ENCODE data around the gene OAS3.

Gene OAS3

GRCh38 chr12:112936927-112937326, 1.3 kb upstream of the OAS3 start:
- peak in 1 of 2 donors; percentile 14 for DNase-seq (ENCODE audit: low read depth in 2 of 2)
- H3K4me3 ChIP-seq (replicated peaks in 1 of 2; ENCODE audit: low read depth in 2 of 2, low read length in 2 of 2) = no peak overlapping the region
- TF ChIP-seq CTCF (IDR thresholded peaks at IDR 0.05; ENCODE audit: low read depth, low read length) = no peak

- TF ChIP-seq CTCF (IDR thresholded peaks at IDR 0.05; ENCODE audit: low read depth, low read length) = no peak
- peak overlapping the region; percentile 51 to 66 for H3K4me3 ChIP-seq (replicated peaks in 1 of 2; ENCODE audit: low read depth in 2 of 2, low read length in 2 of 2)
- DNase-seq (ENCODE audit: low read depth in 2 of 2) = peak in 1 of 2 donors; percentile 16
These were observed 477 bp downstream of the OAS3 start for GRCh38 chr12:112938751-112939150.

- H3K4me3 ChIP-seq (replicated peaks in 1 of 2; ENCODE audit: low read depth in 2 of 2, low read length in 2 of 2) = no peak overlapping the region
- no peak for DNase-seq (ENCODE audit: low read depth in 2 of 2)
- TF ChIP-seq CTCF (IDR thresholded peaks at IDR 0.05; ENCODE audit: low read depth, low read length) = no peak
These were observed 1.6 kb downstream of the OAS3 start for GRCh38 chr12:112939761-112940381.

GRCh38 chr12:112941528-112942335, 3.5 kb downstream of the OAS3 start:
- TF ChIP-seq CTCF (IDR thresholded peaks at IDR 0.05; ENCODE audit: low read depth, low read length) = no peak
- H3K4me3 ChIP-seq (replicated peaks in 1 of 2; ENCODE audit: low read depth in 2 of 2, low read length in 2 of 2) = no peak overlapping the region

GRCh38 chr12:112942572-112942971, 4.3 kb downstream of the OAS3 start:
- TF ChIP-seq CTCF (IDR thresholded peaks at IDR 0.05; ENCODE audit: low read depth, low read length) = no peak
- no peak for DNase-seq (ENCODE audit: low read depth in 2 of 2)
- no peak overlapping the region for H3K4me3 ChIP-seq (replicated peaks in 1 of 2; ENCODE audit: low read depth in 2 of 2, low read length in 2 of 2)

More at GRCh38 chr12:112941528-112942335, 3.5 kb downstream of the OAS3 start:
- DNase-seq (ENCODE audit: low read depth in 2 of 2) = no peak

- no peak for TF ChIP-seq CTCF (IDR thresholded peaks at IDR 0.05; ENCODE audit: low read depth, low read length)
- DNase-seq (ENCODE audit: low read depth in 2 of 2) = no peak
- no peak overlapping the region for H3K4me3 ChIP-seq (replicated peaks in 1 of 2; ENCODE audit: low read depth in 2 of 2, low read length in 2 of 2)
These were observed 5.9 kb downstream of the OAS3 start for GRCh38 chr12:112944024-112944690.
